ACC112 (cell line): Measurements from ENCODE around the gene XAGE3.

Experiments used
- H2AFZ ChIP-seq: fragments of 200-600 bp; sonication (generic); one replicate; pipeline ENCODE4 v1.6.0; 2017; ENCODE audit warnings: antibody characterized with exemption, low read length; ENCODE audit not compliant: unreplicated experiment
- H3K27ac ChIP-seq: fragments of 200-600 bp; sonication (generic); 2 replicates; pipeline ENCODE4 v1.5.1; 2014; ENCODE audit warnings: low read depth, mild to moderate bottlenecking, antibody characterized with exemption, low read length, moderate library complexity
- H3K27me3 ChIP-seq: fragments of 200-600 bp; sonication (generic); 2 replicates; pipeline ENCODE4 v1.6.1; 2014; ENCODE audit warnings: mild to moderate bottlenecking, antibody characterized with exemption, low read length, moderate library complexity, mixed read lengths; ENCODE audit not compliant: insufficient read depth
- H3K36me3 ChIP-seq: fragments of 200-600 bp; sonication (generic); 2 replicates; pipeline ENCODE4 v1.6.1; 2016; ENCODE audit warnings: mild to moderate bottlenecking, antibody characterized with exemption, low read length, moderate library complexity, mixed read lengths; ENCODE audit not compliant: insufficient read depth
- H3K4me1 ChIP-seq: fragments of 200-600 bp; sonication (generic); one replicate; pipeline ENCODE4 v1.6.1; 2016; ENCODE audit warnings: low read length, mixed read lengths; ENCODE audit not compliant: insufficient read depth, unreplicated experiment, control insufficient read depth
- H3K4me3 ChIP-seq: fragments of 200-600 bp; sonication (generic); 2 replicates; pipeline ENCODE4 v1.5.1; 2014; ENCODE audit warnings: mild to moderate bottlenecking, low read depth, low read length
- H3K79me2 ChIP-seq: fragments of 200-600 bp; sonication (generic); one replicate; pipeline ENCODE4 v1.6.0; 2016; ENCODE audit warnings: low read length; ENCODE audit not compliant: control insufficient read depth, unreplicated experiment, insufficient read depth

Gene XAGE3

GRCh38 chrX:52839137-52839536 is 28.7 kb downstream of the XAGE3 start:
- Histone ChIP-seq H3K4me3 (no peak overlapping the region), H3K36me3 (no peaks in the 10 kb centered on the region), H3K27me3 (peaks cover 2% of the 10 kb centered on the region; the same call in 1 of the 2 replicates), H3K27ac (no peak overlapping the region), H3K79me2 (no peaks in the 10 kb centered on the region), H3K4me1 (no peaks in the 10 kb centered on the region), H2AFZ (no peak overlapping the region)

GRCh38 chrX:52830551-52830950 is 37.3 kb downstream of the XAGE3 start:
- no peaks in the 10 kb centered on the region for H3K79me2 ChIP-seq
- H3K4me3 ChIP-seq, result no peak overlapping the region
- no peaks in the 10 kb centered on the region; the same call in 1 of the 2 replicates for H3K27me3 ChIP-seq
- no peak overlapping the region for H3K27ac ChIP-seq
- H3K36me3 ChIP-seq, result no peaks in the 10 kb centered on the region
- H2AFZ ChIP-seq, result no peak overlapping the region
- H3K4me1 ChIP-seq, result no peaks in the 10 kb centered on the region

GRCh38 chrX:52824608-52825007 is 43.3 kb downstream of the XAGE3 start:
- Histone ChIP-seq H3K36me3 (no peaks in the 10 kb centered on the region), H3K27ac (no peak overlapping the region), H3K4me3 (no peak overlapping the region), H3K4me1 (no peaks in the 10 kb centered on the region), H2AFZ (no peak overlapping the region), H3K79me2 (no peaks in the 10 kb centered on the region), H3K27me3 (no peaks in the 10 kb centered on the region)

- no peaks in the 10 kb centered on the region for H3K4me1 ChIP-seq
- H3K79me2 ChIP-seq, result no peaks in the 10 kb centered on the region
- peaks cover 10% of the 10 kb centered on the region for H3K27me3 ChIP-seq
- H3K36me3 ChIP-seq, result no peaks in the 10 kb centered on the region
- no peak overlapping the region for H3K4me3 ChIP-seq
- H2AFZ ChIP-seq, result no peak overlapping the region
- no peak overlapping the region for H3K27ac ChIP-seq
Measured at GRCh38 chrX:52821079-52821760, 46.7 kb downstream of the XAGE3 start.

- Histone ChIP-seq H3K4me1 (no peaks in the 10 kb centered on the region), H3K79me2 (no peaks in the 10 kb centered on the region), H3K27me3 (peaks cover 10% of the 10 kb centered on the region), H3K36me3 (no peaks in the 10 kb centered on the region), H2AFZ (no peak overlapping the region), H3K27ac (no peak overlapping the region), H3K4me3 (no peak overlapping the region)
Measured at GRCh38 chrX:52819788-52820187, 48.1 kb downstream of the XAGE3 start.
